Right renal pelvis (tissue), 4 donors: ENCODE measurements around the gene SNF8. TPM values are rescaled to one million over a fixed set of nuclear protein-coding genes. Genes with fewer than 3 reads are reported as not detected.
"Not testable (repeated sequence)": the region's sequence is repeated elsewhere in the genome, so short reads cannot be mapped to it uniquely, and the experiment has no call there.

Source experiments
- DNase-seq, 4 donors: peaks; one replicate each; pipeline ENCODE4 v3.0.0-alpha.2; 2013; ENCODE audit warnings: low read depth in 4 of 4, low spot score in 3 of 4, missing footprints in 1 of 4
- polyA plus RNA-seq, 4 donors: library from polyadenylated mRNA; unstranded; fragments of 120-200 nt; gene quantifications; one replicate each; pipeline ENCODE4 v1.2.1, GENCODE V29; 2013; ENCODE audit not compliant: insufficient read length in 4 of 4

SNF8 gene
- polyA plus RNA-seq, result 100 to 1,000 TPM in 3 of 4 donors, 10 to 100 TPM in 1; 87.9 to 107 (median 102) TPM

GRCh38 chr17:48944515-48945260 lies at the start of gene SNF8:
Gene SNF8, minus strand, starts transcription at chr17:48944842. Its CDS starts 108 bp downstream, at chr17:48944734.
- peak; percentile 81 to 90 (median 84) for DNase-seq

GRCh38 chr17:48993951-48994350 lies 49.3 kb upstream of the SNF8 start:
- no peak for DNase-seq

- no peak for DNase-seq
Observed at GRCh38 chr17:48993305-48993704, 48.7 kb upstream of the SNF8 start.

- DNase-seq, result no peak
Observed at GRCh38 chr17:48992444-48992843, 47.8 kb upstream of the SNF8 start.

GRCh38 chr17:48990882-48991357 lies 46.3 kb upstream of the SNF8 start:
- no peak for DNase-seq

GRCh38 chr17:48989100-48989499 lies 44.5 kb upstream of the SNF8 start:
- DNase-seq, result no peak

GRCh38 chr17:48985436-48986245 lies 41.0 kb upstream of the SNF8 start:
- DNase-seq, result no peak

- DNase-seq, result no peak
Observed at GRCh38 chr17:48981927-48982539, 37.4 kb upstream of the SNF8 start.

GRCh38 chr17:48973806-48974205 lies 29.2 kb upstream of the SNF8 start:
- DNase-seq, result no peak

GRCh38 chr17:48972749-48973097 lies 28.1 kb upstream of the SNF8 start:
- no peak for DNase-seq

- DNase-seq, result no peak
Observed at GRCh38 chr17:48970865-48971687, 26.4 kb upstream of the SNF8 start.

- DNase-seq, result no peak
Observed at GRCh38 chr17:48970224-48970623, 25.6 kb upstream of the SNF8 start.

- DNase-seq, result no peak
Observed at GRCh38 chr17:48961516-48962233, 17.0 kb upstream of the SNF8 start.

GRCh38 chr17:48960834-48961515 lies 16.3 kb upstream of the SNF8 start:
- DNase-seq, result no peak

GRCh38 chr17:48954300-48954755 lies 9.7 kb upstream of the SNF8 start:
- DNase-seq, result no peak

GRCh38 chr17:48952904-48953303 lies 8.3 kb upstream of the SNF8 start:
- DNase-seq, result no peak

GRCh38 chr17:48951572-48951971 lies 6.9 kb upstream of the SNF8 start:
- no peak for DNase-seq

GRCh38 chr17:48945261-48945651 lies 614 bp upstream of the SNF8 start:
- not testable (repeated sequence) for DNase-seq

- DNase-seq, result no peak
Observed at GRCh38 chr17:48933035-48933434, 11.6 kb downstream of the SNF8 start.
